ENCODE results near the gene ATP5F1C.
"Not testable (repeated sequence)": the region's sequence is repeated elsewhere in the genome, so short reads cannot be mapped to it uniquely, and the experiment has no call there.

Gene ATP5F1C

GRCh38 chr10:7811000-7811399 is 23.0 kb downstream of the ATP5F1C start:
- Histone ChIP-seq H3K27ac (no peak overlapping the region), H4K20me1 (ENCODE audit: insufficient read depth) (no peaks in the 10 kb centered on the region), H2AFZ (ENCODE audit: low read depth) (no peak overlapping the region), H3K4me1 (ENCODE audit: low read depth, poor library complexity, severe bottlenecking) (no peaks in the 10 kb centered on the region), H3K4me3 (IDR thresholded peaks at IDR 0.05; ENCODE audit: insufficient read depth, low read depth, low read length) (no peak overlapping the region), H3K27me3 (ENCODE audit: insufficient read depth, low read depth) (no peaks in the 10 kb centered on the region), H3K79me2 (ENCODE audit: insufficient read depth, low read depth) (no peaks in the 10 kb centered on the region), H3K36me3 (ENCODE audit: insufficient read depth) (no peaks in the 10 kb centered on the region), H3K4me2 (no peak overlapping the region), H3K9ac (no peak overlapping the region)
- TF ChIP-seq, protein P1, sequence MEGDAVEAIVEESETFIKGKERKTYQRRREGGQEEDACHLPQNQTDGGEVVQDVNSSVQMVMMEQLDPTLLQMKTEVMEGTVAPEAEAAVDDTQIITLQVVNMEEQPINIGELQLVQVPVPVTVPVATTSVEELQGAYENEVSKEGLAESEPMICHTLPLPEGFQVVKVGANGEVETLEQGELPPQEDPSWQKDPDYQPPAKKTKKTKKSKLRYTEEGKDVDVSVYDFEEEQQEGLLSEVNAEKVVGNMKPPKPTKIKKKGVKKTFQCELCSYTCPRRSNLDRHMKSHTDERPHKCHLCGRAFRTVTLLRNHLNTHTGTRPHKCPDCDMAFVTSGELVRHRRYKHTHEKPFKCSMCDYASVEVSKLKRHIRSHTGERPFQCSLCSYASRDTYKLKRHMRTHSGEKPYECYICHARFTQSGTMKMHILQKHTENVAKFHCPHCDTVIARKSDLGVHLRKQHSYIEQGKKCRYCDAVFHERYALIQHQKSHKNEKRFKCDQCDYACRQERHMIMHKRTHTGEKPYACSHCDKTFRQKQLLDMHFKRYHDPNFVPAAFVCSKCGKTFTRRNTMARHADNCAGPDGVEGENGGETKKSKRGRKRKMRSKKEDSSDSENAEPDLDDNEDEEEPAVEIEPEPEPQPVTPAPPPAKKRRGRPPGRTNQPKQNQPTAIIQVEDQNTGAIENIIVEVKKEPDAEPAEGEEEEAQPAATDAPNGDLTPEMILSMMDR (conservative IDR thresholded peaks at IDR 0.05; ENCODE audit: low read depth, low read length) = no peak

GRCh38 chr10:7811743-7812142 is 23.8 kb downstream of the ATP5F1C start:
- H2AFZ ChIP-seq (ENCODE audit: low read depth); H4K20me1 ChIP-seq (ENCODE audit: insufficient read depth); H3K27ac ChIP-seq; H3K9ac ChIP-seq; H3K79me2 ChIP-seq (ENCODE audit: insufficient read depth, low read depth); H3K4me3 ChIP-seq (IDR thresholded peaks at IDR 0.05; ENCODE audit: insufficient read depth, low read depth, low read length); H3K27me3 ChIP-seq (ENCODE audit: insufficient read depth, low read depth); H3K4me1 ChIP-seq (ENCODE audit: low read depth, poor library complexity, severe bottlenecking); H3K4me2 ChIP-seq; H3K36me3 ChIP-seq (ENCODE audit: insufficient read depth): not testable (repeated sequence)

DNA sequence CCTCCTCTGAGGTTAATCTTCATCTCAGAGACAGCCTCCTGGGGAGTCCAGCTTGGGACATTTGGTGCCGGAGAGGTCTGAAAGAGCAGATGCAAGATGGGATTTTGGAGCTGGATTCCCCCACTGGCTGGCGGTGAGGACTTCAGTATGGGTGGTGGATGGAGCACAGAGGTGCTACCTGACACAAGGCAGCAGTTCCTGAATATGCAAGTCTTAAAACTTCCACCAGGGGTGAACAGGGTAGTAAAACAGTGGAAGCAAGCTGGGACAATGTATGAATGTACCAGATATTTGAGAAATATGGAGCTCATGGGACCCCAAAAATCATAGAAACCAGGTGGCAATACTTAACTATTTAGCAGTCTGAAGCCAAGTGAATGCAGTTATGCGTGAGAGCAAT is 25.5 kb downstream of the ATP5F1C start:
- no peak overlapping the region for H3K4me2 ChIP-seq
- H3K27ac ChIP-seq = no peak overlapping the region
- H3K27me3 ChIP-seq (ENCODE audit: insufficient read depth, low read depth) = no peaks in the 10 kb centered on the region
- no peak overlapping the region for H3K9ac ChIP-seq
- H3K4me1 ChIP-seq (ENCODE audit: low read depth, poor library complexity, severe bottlenecking) = no peaks in the 10 kb centered on the region
- H3K4me3 ChIP-seq (IDR thresholded peaks at IDR 0.05; ENCODE audit: insufficient read depth, low read depth, low read length) = no peak overlapping the region
- 0 out of 2 replicates have a peak, but pooled peaks cover under 1% of the 10 kb centered on the region for H3K79me2 ChIP-seq (ENCODE audit: insufficient read depth, low read depth)
- TF ChIP-seq, protein P1 (conservative IDR thresholded peaks at IDR 0.05; ENCODE audit: low read depth, low read length) = 0 out of 2 replicates have a peak, but pooled peaks have one; percentile 23
- no peaks in the 10 kb centered on the region for H4K20me1 ChIP-seq (ENCODE audit: insufficient read depth)
- no peaks in the 10 kb centered on the region for H3K36me3 ChIP-seq (ENCODE audit: insufficient read depth)
- H2AFZ ChIP-seq (ENCODE audit: low read depth) = no peak overlapping the region

DNA sequence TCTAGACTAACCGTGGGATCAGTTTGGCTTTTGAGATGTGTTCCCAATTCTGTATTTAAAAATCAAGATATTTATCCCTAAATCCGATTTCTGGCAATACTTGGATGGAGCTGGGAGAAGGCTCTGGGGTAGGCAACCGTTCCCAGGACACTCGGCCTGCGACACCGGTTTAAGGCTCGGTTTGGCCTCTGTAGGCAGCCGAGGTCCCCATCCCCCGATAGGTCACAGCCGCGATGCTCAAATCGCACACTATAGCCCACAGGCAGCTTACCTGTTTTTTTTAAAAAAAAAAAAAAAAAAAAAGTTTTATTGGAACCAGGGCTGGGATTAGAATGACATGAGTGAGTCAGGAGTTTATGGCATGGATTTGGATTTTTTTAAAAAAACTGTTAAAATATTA is 29.6 kb downstream of the ATP5F1C start:
- Histone ChIP-seq H2AFZ (ENCODE audit: low read depth) (peak overlapping the region; percentile 98), H3K4me3 (IDR thresholded peaks at IDR 0.05; ENCODE audit: insufficient read depth, low read depth, low read length) (no peak overlapping the region)

DNA sequence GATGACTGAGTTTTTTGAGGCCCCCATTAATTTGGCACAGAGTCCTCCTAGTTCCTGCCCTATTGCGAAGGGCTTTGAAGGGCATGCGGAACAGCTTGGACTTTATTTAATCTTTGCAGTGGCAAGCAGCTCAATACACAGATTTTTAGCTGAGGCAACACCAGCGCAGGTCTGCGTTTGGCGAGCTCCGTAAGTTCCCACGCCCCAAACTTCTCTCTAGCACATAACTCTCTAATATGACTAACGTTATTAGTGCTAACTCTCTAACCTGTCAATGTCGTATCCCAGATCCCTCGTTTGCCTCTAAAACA is 30.0 kb downstream of the ATP5F1C start:
- H3K4me2 ChIP-seq = peak overlapping the region; percentile 52; the same call in 1 of the 2 replicates
- no peaks in the 10 kb centered on the region for H3K36me3 ChIP-seq (ENCODE audit: insufficient read depth)
- H3K27ac ChIP-seq = no peak overlapping the region
- H3K27me3 ChIP-seq (ENCODE audit: insufficient read depth, low read depth) = no peaks in the 10 kb centered on the region
- H3K9ac ChIP-seq = peak overlapping the region; percentile 81; the same call in 1 of the 2 replicates
- peak overlapping the region; percentile 98 for H2AFZ ChIP-seq (ENCODE audit: low read depth)
- H3K4me3 ChIP-seq (IDR thresholded peaks at IDR 0.05; ENCODE audit: insufficient read depth, low read depth, low read length) = no peak overlapping the region
- no peaks in the 10 kb centered on the region for H4K20me1 ChIP-seq (ENCODE audit: insufficient read depth)
- H3K4me1 ChIP-seq (ENCODE audit: low read depth, poor library complexity, severe bottlenecking) = peaks cover 12% of the 10 kb centered on the region
- H3K79me2 ChIP-seq (ENCODE audit: insufficient read depth, low read depth) = peaks cover 27% of the 10 kb centered on the region
- TF ChIP-seq, protein P1 (conservative IDR thresholded peaks at IDR 0.05; ENCODE audit: low read depth, low read length) = no peak

More for the DNA sequence above, 29.6 kb downstream of the ATP5F1C start:
- H3K4me2 ChIP-seq = peak overlapping the region; percentile 52; the same call in 1 of the 2 replicates
- no peaks in the 10 kb centered on the region for H3K27me3 ChIP-seq (ENCODE audit: insufficient read depth, low read depth)
- TF ChIP-seq, protein P1 (conservative IDR thresholded peaks at IDR 0.05; ENCODE audit: low read depth, low read length) = no peak
- H3K27ac ChIP-seq = no peak overlapping the region
- H3K4me1 ChIP-seq (ENCODE audit: low read depth, poor library complexity, severe bottlenecking) = peaks cover 12% of the 10 kb centered on the region
- H3K36me3 ChIP-seq (ENCODE audit: insufficient read depth) = no peaks in the 10 kb centered on the region
- no peak overlapping the region; the same call in 1 of the 2 replicates for H3K9ac ChIP-seq
- no peaks in the 10 kb centered on the region for H4K20me1 ChIP-seq (ENCODE audit: insufficient read depth)
- peaks cover 27% of the 10 kb centered on the region for H3K79me2 ChIP-seq (ENCODE audit: insufficient read depth, low read depth)
